Nephron progenitor cell (in vitro differentiated cells): ENCODE results near the gene CBR1.

Source experiments
- DNase-seq: peaks from one replicate; pipeline ENCODE4 v3.0.0; 2021
- H3K27ac Mint-ChIP-seq: 2 replicates; pipeline ENCODE4 v1.8.0; 2021; ENCODE audit warnings: mild to moderate bottlenecking, moderate library complexity, mixed read lengths
- H3K27me3 Mint-ChIP-seq: 2 replicates; pipeline ENCODE4 v1.8.0; 2021; ENCODE audit warnings: mild to moderate bottlenecking, low read depth, mixed read lengths; ENCODE audit not compliant: poor library complexity
- H3K36me3 Mint-ChIP-seq: 2 replicates; pipeline ENCODE4 v1.8.0; 2021; ENCODE audit warnings: low read depth, mixed read lengths
- H3K4me1 Mint-ChIP-seq: 2 replicates; pipeline ENCODE4 v1.8.0; 2021; ENCODE audit warnings: mixed read lengths
- H3K4me3 Mint-ChIP-seq: 2 replicates; pipeline ENCODE4 v1.8.0; 2021; ENCODE audit warnings: mild to moderate bottlenecking, moderate library complexity, mixed read lengths
- H3K9me3 Mint-ChIP-seq: 2 replicates; pipeline ENCODE4 v1.8.0; 2021; ENCODE audit warnings: mild to moderate bottlenecking, moderate library complexity, mixed read lengths
- TF ChIP-seq, protein P1 (sequence below): fragments of 200-600 bp; sonication (generic); IDR thresholded peaks from 2 replicates; pipeline ENCODE4 v1.5.0; 2021; ENCODE audit warnings: antibody characterized with exemption

CBR1 gene

DNA sequence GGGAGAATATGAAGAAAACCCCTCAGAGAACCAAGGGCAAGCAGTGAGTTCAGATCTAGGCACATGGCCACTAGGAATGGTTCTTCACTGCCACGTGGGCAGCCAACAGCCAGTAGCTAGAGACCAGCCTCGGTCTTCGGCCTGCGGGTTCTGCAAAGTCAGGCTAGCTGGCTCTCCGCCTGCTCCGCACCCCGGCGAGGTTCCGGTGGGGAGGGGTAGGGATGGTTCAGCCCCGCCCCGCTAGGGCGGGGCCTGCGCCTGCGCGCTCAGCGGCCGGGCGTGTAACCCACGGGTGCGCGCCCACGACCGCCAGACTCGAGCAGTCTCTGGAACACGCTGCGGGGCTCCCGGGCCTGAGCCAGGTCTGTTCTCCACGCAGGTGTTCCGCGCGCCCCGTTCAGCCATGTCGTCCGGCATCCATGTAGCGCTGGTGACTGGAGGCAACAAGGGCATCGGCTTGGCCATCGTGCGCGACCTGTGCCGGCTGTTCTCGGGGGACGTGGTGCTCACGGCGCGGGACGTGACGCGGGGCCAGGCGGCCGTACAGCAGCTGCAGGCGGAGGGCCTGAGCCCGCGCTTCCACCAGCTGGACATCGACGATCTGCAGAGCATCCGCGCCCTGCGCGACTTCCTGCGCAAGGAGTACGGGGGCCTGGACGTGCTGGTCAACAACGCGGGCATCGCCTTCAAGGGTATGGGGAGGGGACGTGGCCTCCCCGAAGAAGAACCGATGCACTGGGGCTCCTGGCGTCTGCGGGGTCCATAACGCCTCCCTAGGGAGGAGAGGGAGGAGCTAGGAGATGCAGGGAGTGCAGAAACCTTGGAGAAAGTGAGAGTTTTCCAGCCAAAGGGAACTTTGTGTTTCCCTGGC lies at the start of gene CBR1:
Gene CBR1 (plus strand): TSS at position 312 of the 871 bp plus-strand sequence. CDS start 92 bp downstream, at position 404.
- H3K27ac Mint-ChIP-seq = no peak within 1 kb of the TSS
- peaks cover 31% of the 10 kb centered on the region for H3K9me3 Mint-ChIP-seq
- TF ChIP-seq, protein P1, sequence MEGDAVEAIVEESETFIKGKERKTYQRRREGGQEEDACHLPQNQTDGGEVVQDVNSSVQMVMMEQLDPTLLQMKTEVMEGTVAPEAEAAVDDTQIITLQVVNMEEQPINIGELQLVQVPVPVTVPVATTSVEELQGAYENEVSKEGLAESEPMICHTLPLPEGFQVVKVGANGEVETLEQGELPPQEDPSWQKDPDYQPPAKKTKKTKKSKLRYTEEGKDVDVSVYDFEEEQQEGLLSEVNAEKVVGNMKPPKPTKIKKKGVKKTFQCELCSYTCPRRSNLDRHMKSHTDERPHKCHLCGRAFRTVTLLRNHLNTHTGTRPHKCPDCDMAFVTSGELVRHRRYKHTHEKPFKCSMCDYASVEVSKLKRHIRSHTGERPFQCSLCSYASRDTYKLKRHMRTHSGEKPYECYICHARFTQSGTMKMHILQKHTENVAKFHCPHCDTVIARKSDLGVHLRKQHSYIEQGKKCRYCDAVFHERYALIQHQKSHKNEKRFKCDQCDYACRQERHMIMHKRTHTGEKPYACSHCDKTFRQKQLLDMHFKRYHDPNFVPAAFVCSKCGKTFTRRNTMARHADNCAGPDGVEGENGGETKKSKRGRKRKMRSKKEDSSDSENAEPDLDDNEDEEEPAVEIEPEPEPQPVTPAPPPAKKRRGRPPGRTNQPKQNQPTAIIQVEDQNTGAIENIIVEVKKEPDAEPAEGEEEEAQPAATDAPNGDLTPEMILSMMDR = no peak
- peak within 1 kb of the TSS; percentile 73 for H3K4me3 Mint-ChIP-seq
- H3K4me1 Mint-ChIP-seq = peaks cover 27% of the 10 kb centered on the region
- DNase-seq = peak; percentile 50
- peaks cover 17% of the 10 kb centered on the region for H3K36me3 Mint-ChIP-seq
- H3K27me3 Mint-ChIP-seq = peaks cover 18% of the 10 kb centered on the region

DNA sequence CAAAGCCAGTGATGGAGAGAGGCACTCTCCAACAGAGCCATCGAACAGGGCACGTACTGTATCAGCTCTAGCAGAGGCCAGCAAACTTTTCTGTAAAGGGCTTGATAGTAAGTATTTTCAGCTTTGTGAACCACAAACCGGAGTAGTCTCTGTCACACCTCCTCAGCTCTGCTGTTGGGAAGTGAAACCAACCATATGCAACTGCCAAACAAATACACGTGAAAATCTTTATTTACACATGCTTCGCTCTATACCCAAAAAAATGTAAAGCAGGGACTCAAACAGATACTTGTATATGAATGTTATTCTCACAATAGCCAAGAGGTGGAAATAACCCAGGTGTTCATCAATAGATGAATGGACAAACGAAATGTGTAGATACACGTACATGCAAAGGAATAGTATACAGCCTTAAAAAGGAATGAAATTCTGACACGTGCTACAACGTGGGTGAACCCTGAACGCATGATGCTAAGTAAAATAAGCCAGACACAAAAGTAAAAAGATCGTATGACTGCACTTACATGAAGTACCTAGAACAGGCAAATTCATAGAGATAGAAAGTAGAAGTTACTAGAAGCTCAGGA lies 48.5 kb upstream of the CBR1 start:
- Mint-ChIP-seq H3K27ac (no peak overlapping the region), H3K36me3 (no peaks in the 10 kb centered on the region), H3K9me3 (no peaks in the 10 kb centered on the region), H3K4me1 (no peaks in the 10 kb centered on the region), H3K4me3 (no peak overlapping the region), H3K27me3 (no peaks in the 10 kb centered on the region)
- DNase-seq = no peak
- TF ChIP-seq, protein P1 = no peak

DNA sequence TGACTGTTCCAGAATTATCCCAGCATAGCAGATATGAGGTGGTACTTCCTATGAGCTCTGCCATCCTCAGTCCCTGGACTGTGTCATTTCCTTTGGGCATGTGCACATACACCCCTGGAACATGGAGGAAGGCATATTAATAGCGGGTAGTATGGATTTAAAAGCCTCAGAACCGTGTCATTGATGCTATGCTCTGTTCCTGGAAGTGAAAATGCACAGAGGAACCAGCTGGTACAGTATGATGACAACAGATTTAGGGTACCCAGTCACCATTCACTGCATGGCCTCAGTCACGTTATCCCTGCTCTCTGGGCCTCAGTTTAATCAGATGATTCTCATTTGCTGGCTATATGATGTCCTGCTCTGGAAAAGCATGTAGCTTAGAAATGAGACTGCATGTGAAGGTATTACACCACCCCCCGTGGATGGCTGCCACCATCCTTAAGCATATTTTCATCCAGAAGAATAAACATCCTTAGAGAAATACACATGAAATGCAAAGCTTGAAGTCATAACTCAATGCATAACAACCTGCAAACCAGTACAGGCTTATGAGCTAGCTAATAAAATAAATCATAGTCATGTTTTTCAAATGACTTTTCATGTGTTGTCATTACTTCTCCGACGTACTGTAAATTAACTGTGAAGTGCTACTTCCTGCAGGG lies 47.3 kb upstream of the CBR1 start:
- no peaks in the 10 kb centered on the region for H3K4me1 Mint-ChIP-seq
- H3K9me3 Mint-ChIP-seq = no peaks in the 10 kb centered on the region
- H3K36me3 Mint-ChIP-seq = no peaks in the 10 kb centered on the region
- H3K4me3 Mint-ChIP-seq = no peak overlapping the region
- TF ChIP-seq, protein P1 = no peak
- no peak for DNase-seq
- H3K27ac Mint-ChIP-seq = peak overlapping the region; percentile 23
- H3K27me3 Mint-ChIP-seq = no peaks in the 10 kb centered on the region

DNA sequence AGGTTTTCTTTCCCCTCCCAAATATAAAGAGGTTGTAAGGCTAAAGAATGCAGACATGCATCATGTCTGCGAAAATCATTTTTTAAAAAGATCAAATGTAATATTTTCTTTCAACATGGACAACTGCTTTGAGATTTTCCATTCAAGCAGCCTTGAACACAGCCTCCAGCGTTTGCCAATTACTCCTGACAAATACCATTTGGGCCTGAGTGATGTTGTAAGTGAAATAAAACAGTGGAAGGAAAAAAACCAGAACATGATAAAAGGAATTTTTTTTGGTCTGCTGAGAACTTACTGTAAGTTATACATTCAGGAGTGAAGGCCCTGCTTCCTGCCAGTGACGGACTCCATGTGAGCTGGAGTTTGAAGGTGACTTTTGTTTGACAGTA lies 46.7 kb upstream of the CBR1 start:
- TF ChIP-seq, protein P1 = no peak
- Mint-ChIP-seq H3K9me3 (no peaks in the 10 kb centered on the region), H3K27me3 (no peaks in the 10 kb centered on the region), H3K27ac (no peak overlapping the region), H3K4me3 (no peak overlapping the region), H3K4me1 (peaks cover under 1% of the 10 kb centered on the region), H3K36me3 (no peaks in the 10 kb centered on the region)
- no peak for DNase-seq

DNA sequence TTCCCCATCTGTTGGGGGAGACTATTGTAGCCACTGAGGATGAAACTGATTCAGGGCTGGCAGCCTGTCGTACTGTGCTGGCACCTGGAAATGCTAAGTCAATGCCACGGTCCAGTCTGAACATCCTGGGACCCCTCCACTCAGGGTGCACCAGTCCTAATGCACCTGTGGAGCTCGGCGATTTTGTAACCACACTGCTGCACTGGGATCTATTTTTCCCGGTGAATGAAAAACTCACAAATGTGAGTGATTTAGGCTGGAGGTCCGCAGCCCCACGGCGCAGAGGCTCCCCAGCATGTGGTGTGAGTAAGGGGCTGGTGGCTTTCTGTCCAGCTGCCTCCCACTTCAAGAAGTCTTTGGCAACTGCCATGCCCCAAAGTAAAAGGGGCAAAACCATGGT lies 45.0 kb upstream of the CBR1 start:
- Mint-ChIP-seq H3K27me3 (no peaks in the 10 kb centered on the region), H3K4me3 (no peak overlapping the region), H3K9me3 (no peaks in the 10 kb centered on the region), H3K4me1 (peaks cover 7% of the 10 kb centered on the region), H3K27ac (no peak overlapping the region), H3K36me3 (no peaks in the 10 kb centered on the region)
- TF ChIP-seq, protein P1 = no peak
- no peak for DNase-seq
